NCI-H748 (cell line): ENCODE results near the gene MCAM.

Experiments used
- DNase-seq: peaks from one replicate; lab custom pipeline; 2025; ENCODE audit not compliant: unreplicated experiment; lab: John Stamatoyannopoulos, UW

The MCAM gene

GRCh38 chr11:119266517-119267255 lies 50.2 kb downstream of the MCAM start:
- DNase-seq = no peak

- DNase-seq = no peak
These were observed 50.9 kb downstream of the MCAM start for GRCh38 chr11:119266063-119266462.

- DNase-seq = no peak
These were observed 53.5 kb downstream of the MCAM start for GRCh38 chr11:119263352-119263940.

GRCh38 chr11:119262668-119263351 lies 54.1 kb downstream of the MCAM start:
- no peak for DNase-seq

- DNase-seq = no peak
These were observed 57.9 kb downstream of the MCAM start for GRCh38 chr11:119258983-119259382.
